ENCODE data around the gene ZNF76. TPM values are rescaled to one million over a fixed set of nuclear protein-coding genes. Genes with fewer than 3 reads are reported as not detected.

The ZNF76 gene
- total and polyA plus RNA-seq, 10 of the 15 experiments (the other 5 are each of a cell fraction or from before 2014, with no cell fraction given) = 2.8 to 41.0 (median 24.8) TPM

- no peaks in the 10 kb centered on the region for H4K20me1 ChIP-seq (ENCODE audit: control insufficient read depth, insufficient read depth)
- TF ChIP-seq HDAC6 (IDR thresholded peaks at IDR 0.05; ENCODE audit: unreplicated experiment) = peak; percentile 30
- TF ChIP-seq SUZ12 (IDR thresholded peaks at IDR 0.05; ENCODE audit: unreplicated experiment) = peak; percentile 73
- no peak for TF ChIP-seq PRDM15 (CRISPR knock-in tag; IDR thresholded peaks at IDR 0.05)
- no peaks in the 10 kb centered on the region for H3K79me2 ChIP-seq (ENCODE audit: control insufficient read depth, insufficient read depth, low read length)
- DNase-seq (ENCODE audit: low read depth, low spot score) (no peak), ATAC-seq (peak; percentile 33; the same call in 2 of the 3 replicates), FAIRE-seq (peak; percentile 35)
- no peaks in the 10 kb centered on the region for H3K4me1 ChIP-seq (ENCODE audit: control insufficient read depth, insufficient read depth, low read length)
- no peaks in the 10 kb centered on the region for H3K36me3 ChIP-seq (ENCODE audit: control insufficient read depth in 2 of 2, insufficient read depth in 2 of 2, low read length in 1 of 2)
- 7% methylated on average over 47 of the region's 89 CpGs for WGBS (ENCODE audit: insufficient coverage, insufficient replicate concordance, low lambda C conversion rate, missing lambda C conversion rate)
- BruUV-seq (replicated peaks) = no TSS peak
- no peak within 1 kb of the TSS for H3K27ac ChIP-seq (ENCODE audit: control insufficient read depth, insufficient read depth)
- intact Hi-C loops (cut with micrococcal nuclease; ENCODE audit: unreplicated experiment) = no loop called here
- RAD21 ChIA-PET (ENCODE audit: unreplicated experiment) = no interaction called here
- peak within 1 kb of the TSS; percentile 61 for H3K4me2 ChIP-seq (ENCODE audit: control insufficient read depth, insufficient read depth)
- peak within 1 kb of the TSS; percentile 47; the same call in 1 of the 2 replicates for H3K4me3 ChIP-seq
- POLR2A ChIA-PET = interaction anchor here (0.6 kb wide), 1 partner anchor 231 kb away, joined by 4 read pairs; no protein-coding TSS in a partner anchor
- SMC1A ChIA-PET (ENCODE audit: uncharacterized antibody, unreplicated experiment) = no interaction called here
- CTCF ChIA-PET = no interaction called here
- no peak within 1 kb of the TSS for H3K9ac ChIP-seq (ENCODE audit: control insufficient read depth, insufficient read depth, low read length)
- H2AFZ ChIP-seq (ENCODE audit: control insufficient read depth, low read depth, low read length) = no peak within 1 kb of the TSS
- H3K27me3 ChIP-seq (replicated peaks in 1 of 2; ENCODE audit: control insufficient read depth in 2 of 2, insufficient read depth in 2 of 2, low read length in 1 of 2) = peaks cover 9 to 14% of the 10 kb centered on the region in 2 experiments
- H3K9me3 ChIP-seq (replicated peaks; ENCODE audit: control insufficient read depth, insufficient read depth, low read length) = no peaks in the 10 kb centered on the region
- in situ Hi-C loops (cut with MboI) = no loop called here
Observed at GRCh38 chr6:35213824-35214756, 45.4 kb upstream of the ZNF76 start, which contains the start of gene SCUBE3. Gene SCUBE3, plus strand, starts transcription at chr6:35213956. Its CDS starts 463 bp downstream, at chr6:35214419.

Measured in GM12878 (cell line).